HG03066 (cell line): ENCODE results near the gene SLC35B2.
"Not testable (repeated sequence)": the region's sequence is repeated elsewhere in the genome, so short reads cannot be mapped to it uniquely, and the experiment has no call there.

Experiments used
- ATAC-seq: cut with Tn5 transposase; IDR thresholded peaks from one replicate; pipeline ENCODE4 v1.9.1; 2021; ENCODE audit warnings: low read depth; ENCODE audit not compliant: unreplicated experiment

SLC35B2 gene

DNA sequence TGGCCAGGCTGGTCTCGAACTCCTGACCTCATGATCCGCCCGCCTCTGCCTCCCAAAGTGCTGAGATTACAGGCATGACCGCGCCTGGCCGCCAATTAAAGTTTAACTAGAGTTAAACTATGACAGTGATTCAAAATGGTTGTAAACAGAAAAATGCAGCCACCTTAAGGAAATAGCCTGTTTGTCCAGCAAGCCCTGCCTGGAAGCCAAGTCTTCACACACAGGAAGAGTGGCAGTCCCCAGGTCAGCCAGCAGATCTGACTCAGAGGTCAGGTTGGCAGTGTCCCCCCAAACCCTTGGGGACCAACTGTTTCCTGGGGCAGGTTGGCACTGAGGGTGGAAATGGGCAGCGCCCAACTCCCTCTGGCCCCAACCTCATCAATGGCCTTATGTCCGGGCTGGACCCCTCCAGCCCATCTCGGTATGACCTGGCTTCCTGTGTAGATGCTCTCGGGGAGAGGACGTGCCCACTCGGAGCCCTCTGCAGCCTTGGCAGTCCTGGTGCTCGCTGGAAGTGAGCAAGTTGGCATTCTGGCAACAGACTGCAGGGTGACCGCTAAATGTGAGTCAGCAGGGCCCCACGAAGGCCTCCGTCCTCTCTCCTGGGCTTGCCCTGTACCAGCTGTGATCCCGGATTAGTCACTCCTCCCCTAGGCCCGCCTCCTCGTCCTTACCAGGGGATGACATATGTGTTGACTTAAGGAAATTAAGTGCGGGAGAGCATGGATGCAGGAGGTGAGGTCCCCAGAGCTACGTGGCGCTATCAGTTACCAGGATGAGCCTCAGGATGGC is 20.1 kb downstream of the SLC35B2 start:
- ATAC-seq = peak; percentile 58

DNA sequence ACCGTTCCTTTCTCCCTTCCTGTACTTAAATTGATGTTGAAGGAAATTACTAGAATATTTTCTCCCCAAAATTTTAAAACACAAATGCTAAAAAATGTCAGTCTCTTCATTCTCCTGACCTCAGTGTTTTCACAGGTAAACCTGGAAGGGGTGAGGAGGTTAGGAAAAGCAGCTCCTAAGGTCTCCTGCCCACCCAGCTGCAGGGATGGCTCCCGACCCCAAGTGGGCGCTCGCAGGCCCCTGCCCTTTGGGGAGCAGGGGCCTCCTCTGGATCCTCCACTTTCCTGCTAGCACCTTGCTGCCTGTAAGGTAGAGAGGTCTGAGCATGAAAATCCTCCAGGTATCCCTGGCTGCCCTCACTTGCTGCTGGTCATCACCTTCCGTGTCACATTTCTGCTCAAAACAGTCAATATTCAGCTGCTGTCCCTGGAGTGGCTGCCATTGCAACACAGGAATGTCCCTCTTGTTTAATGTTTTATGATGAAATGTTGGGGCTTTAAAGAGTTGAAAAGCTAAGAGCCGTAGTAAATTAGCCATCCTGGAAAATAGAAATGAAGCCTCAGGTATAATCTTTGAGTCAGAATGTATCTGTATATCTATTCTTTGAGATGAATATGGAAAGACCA is 21.3 kb downstream of the SLC35B2 start:
- ATAC-seq = no peak

DNA sequence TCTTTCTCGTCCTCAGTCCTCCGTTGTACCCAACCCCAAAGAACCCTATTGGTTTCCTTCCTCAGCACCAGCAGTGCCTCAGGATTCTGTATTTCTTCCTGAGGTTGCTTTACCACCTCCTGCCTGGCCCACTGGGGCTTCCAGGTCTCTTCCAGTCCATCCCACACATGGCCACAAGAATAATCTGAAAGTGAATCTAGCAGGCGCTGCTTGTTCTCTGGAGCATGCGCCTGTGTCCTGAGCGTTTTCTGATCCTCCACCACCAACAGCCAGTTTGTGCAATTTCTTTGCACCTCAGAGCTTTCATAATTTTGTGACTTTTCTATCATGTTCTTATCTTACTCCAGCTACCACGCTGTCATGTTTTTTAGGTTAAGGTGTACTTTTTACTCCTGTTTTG is 22.1 kb downstream of the SLC35B2 start:
- no peak for ATAC-seq

DNA sequence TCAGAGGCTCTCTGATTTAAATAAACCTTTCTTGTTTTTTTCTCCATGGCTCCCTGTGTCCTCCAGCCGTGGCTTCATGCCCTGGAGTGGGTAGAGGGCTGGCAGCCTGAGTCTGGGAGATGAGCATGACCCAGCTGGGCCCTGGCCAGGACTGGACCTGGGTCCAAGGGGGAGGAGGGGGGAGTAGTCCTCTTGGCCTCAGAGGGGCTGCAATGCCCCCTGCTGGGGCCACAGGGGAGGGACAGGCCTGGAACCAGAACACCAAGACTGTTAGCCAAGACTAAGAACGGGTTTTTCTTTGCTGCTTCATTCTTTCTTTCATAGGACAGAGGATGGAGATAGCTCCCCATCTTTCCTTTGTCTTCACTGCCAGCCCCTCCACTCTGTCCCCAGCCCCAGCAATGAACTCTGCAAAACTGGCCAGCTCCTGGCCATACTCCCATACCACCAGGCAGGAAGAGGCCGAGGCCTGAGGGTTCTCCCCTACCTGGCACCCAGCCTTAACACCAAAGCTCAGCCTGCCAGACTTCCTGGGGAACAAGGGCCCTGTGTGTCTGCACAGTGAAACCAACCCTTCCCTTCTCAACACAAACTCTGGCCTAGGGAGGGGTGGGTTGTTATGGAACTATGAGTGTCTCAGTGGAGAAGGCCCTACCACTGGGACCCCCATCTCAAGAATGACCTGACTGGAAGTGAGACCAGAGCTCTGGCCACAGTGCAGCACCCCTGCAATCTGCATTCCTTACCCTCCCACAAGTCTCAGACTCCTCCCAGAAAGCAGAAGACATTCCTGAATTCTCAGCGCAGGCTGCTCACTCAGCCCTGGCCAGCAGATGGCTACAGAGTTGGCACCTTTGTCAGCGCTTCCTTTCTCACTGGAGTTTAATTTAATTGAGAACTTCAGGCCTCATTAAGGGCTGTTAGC is 23.0 kb downstream of the SLC35B2 start:
- no peak for ATAC-seq

DNA sequence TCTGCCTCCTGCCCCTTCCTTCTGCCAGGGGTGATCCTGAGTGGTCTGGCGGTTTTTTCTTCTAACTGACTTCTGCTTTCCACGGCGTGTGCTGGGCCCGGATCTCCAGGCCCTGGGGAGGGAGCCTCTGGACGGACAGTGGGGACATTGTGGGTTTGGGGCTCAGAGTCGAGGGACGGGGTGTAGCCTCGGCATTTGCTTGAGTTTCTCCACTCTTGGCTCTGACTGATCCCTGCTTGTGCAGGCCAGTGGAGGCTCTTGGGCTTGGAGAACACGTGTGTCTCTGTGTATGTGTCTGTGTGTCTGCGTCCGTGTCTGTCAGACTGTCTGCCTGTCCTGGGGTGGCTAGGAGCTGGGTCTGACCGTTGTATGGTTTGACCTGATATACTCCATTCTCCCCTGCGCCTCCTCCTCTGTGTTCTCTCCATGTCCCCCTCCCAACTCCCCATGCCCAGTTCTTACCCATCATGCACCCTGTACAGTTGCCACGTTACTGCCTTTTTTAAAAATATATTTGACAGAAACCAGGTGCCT is 23.7 kb downstream of the SLC35B2 start:
- ATAC-seq = no peak

DNA sequence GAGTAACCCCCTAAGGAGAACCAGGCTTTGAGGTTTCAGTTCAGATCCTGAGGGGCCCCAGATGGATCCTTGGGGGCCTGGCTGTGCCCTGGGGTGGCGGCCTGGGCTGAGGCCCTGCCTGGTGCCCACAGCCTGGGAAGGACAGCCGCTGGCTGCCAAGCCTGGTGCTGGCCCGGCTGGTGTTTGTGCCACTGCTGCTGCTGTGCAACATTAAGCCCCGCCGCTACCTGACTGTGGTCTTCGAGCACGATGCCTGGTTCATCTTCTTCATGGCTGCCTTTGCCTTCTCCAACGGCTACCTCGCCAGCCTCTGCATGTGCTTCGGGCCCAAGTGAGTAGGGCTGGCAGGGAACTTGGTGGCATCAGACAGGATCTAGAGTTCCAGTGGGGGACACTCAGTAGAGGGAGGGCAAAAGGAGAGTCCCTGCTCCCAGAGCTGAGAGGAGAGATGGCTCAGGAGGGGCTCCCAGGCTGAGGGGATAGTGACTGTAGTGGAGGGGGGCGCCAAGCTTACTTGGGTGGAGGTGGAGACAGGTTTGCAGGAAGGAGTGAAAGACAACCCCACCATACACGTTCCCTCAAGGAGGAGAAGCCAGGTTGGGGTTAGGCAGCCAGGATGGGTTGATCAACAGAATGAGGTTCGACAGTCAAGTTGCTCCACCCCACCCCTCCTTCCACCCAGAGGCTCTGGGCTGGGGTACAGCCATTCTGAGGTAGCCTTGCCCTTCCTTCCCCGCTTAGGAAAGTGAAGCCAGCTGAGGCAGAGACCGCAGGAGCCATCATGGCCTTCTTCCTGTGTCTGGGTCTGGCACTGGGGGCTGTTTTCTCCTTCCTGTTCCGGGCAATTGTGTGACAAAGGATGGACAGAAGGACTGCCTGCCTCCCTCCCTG is 24.4 kb downstream of the SLC35B2 start:
- no peak for ATAC-seq

DNA sequence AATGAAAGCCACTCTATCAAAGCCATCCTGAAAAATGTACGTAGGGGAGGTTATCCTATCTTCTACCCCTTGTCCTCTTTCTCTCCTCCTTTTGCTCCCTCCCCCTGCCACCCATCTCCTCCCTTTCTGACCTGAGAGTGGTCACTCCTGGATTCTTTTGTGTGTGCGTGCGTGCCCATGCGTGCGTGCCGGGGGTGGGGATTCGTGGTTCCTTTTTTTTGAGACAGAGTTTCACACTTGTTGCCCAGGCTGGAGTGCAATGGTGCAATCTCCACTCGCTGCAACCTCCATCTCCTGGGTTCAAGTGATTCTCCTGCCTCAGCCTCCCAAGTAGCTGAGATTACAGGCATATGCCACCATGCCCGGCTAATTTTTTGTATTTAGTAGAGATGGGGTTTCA is 25.9 kb downstream of the SLC35B2 start:
- not testable (repeated sequence) for ATAC-seq

DNA sequence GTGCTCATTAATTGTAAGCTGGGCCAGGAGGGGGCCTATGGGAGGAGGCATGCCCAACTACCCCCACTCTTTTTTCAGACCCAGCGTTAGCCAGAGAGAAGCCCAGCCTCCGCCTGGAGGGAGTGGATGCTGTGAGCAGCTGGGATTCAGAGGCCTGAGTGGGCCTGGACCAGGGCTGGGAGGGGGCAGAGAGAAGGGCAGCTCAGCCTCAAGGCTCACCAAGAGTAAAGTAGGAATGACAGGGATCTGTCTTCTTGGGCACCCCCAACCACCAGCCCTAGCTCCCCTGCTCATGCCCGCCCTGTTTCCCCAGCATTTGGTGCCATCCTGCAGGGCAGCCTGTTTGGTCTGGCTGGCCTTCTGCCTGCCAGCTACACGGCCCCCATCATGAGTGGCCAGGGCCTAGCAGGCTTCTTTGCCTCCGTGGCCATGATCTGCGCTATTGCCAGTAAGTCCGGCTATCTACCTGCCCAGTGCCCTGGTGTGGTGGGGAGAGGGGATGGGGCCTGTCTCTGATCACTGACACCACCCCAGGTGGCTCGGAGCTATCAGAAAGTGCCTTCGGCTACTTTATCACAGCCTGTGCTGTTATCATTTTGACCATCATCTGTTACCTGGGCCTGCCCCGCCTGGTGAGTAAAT is 27.2 kb downstream of the SLC35B2 start:
- ATAC-seq = no peak

DNA sequence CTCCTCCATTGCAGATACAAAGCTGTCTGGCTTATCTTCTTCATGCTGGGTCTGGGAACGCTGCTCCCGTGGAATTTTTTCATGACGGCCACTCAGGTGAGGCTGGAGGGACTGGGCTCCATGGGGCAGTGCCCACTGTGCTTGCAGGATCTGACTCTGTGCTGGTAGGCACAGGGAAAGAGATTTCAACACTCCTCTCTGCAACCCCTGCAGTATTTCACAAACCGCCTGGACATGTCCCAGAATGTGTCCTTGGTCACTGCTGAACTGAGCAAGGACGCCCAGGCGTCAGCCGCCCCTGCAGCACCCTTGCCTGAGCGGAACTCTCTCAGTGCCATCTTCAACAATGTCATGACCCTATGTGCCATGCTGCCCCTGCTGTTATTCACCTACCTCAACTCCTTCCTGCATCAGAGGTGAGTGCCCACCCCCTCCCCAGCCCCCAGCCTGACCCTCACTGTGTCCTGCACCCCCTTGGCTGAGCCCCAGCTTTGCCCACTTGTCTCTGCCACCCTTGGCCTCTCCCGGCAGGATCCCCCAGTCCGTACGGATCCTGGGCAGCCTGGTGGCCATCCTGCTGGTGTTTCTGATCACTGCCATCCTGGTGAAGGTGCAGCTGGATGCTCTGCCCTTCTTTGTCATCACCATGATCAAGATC is 27.8 kb downstream of the SLC35B2 start:
- ATAC-seq = no peak

DNA sequence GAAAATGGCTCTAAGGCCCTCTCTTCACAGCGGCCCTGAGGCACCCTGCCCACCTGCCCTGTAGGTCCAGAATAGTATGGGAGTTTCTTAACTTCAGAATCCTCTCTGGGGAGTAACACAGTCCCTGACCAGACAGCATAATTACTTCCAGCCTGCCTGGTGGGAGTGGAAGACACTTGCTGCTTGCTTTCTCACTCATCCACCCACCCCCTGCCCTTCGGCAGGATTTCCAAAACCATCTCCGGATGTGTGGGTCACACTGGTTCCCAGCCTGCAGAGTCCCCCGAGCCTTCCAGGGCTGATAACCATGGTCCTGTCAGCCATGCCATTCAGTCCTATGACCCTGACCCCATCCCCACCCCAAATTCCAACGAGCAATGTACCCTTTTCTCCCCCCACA is 28.5 kb downstream of the SLC35B2 start:
- ATAC-seq = no peak

DNA sequence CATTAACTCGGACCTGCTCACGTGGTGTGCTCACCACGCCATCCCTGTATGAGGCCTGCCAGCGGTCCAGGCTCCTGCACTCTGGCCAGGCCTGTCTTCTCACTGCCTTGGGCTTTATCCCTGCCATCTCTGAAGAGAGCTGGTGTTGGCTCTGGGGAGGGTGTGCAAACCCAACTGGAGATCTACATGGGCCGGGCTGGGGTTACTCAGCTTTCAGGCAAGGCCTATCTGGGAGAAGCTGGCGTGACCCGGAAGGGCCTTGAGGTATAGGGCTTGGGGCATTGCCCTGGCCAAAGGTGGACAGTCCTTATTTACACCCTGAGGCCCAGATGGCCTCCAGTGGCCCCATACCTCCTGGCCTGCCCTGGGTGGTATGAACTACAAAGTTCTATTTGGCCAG is 28.9 kb downstream of the SLC35B2 start:
- no peak for ATAC-seq

DNA sequence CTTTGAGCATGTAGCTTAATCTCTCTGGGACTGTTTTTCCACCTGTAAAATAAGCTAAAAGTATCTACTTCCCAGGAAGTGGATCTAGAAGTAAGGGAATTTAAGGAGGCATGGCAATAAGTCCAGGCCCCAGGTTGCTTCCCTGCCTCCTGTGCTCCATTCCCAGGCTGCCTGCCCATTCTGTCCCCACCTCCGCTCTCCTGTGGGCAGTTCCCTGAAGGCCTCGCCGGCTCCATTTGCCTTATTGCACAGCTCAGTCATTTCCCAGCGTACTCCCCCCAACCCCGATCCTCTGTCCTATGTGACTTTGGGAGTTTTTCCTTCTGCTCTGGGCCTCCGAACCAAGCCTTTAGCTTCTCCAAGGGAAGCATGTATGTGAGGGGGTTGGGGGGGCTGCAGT is 29.3 kb downstream of the SLC35B2 start:
- ATAC-seq = no peak

DNA sequence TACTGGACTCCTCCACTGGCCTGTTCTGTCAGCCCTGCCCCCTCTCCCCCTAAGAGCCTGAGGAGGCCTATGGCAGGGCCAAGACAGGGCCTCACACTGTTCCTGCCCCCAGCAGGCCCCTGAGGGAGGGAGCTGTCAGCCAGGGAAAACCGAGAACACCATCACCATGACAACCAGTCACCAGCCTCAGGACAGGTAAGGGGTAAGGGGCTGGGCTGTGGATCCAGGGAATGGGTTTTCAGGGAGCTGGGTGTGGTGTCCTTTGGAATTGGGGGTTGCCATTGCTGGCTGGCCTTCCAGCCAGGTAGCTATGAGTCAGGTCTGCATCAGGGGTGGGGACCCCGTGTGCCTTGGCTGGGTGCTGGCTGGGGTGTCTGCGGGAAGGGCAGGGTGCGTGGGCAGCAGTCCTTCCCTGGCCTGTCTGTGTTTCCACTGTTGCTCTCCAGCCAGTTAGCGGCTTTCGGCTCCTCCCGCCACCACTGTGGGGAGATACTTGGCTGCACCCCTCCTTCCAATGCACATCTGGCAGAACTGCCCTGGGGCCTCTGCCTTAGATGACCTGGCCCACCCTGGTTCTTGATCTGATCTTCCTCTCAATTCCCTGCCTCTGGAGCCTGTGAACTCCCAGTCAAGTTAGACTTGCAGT is 30.1 kb downstream of the SLC35B2 start:
- ATAC-seq = no peak

DNA sequence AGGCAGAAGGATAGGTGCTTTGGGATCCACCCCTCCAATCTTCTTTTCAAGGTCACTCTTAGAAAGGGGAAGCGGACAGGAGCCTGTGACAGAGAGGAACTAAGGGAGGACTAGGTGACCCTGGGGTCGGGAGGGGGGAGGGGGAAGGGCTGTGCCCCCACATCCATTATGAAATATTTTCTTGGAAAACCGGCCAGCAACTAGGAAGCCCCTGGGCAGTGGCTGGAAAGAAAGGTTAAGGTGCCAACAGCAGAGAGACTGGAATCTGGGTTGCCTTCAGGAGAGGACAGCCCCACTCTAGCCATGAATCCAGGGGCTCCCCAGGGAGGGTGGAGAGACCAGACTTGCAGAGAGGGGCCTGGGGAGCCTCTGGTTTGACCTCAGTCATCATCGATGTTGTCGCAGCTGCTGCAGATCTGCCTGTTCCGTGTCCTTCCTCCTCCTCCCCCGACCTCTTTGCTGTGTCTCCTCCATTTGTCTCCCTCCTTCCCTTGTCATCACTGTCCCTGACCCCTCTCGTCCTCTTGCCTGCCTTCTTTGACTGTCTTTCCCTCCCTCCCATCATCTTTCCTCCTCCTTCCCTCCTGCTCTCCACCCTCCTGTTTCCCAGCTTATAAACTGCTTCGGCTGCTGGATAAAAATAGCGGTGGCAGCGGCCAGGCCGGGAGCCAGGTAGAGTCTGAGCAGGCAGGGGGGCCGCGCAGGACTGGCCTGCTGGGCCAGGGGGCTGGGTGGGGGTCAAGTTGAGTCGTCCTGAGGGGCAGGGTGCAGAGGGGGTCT is 30.8 kb downstream of the SLC35B2 start:
- no peak for ATAC-seq

DNA sequence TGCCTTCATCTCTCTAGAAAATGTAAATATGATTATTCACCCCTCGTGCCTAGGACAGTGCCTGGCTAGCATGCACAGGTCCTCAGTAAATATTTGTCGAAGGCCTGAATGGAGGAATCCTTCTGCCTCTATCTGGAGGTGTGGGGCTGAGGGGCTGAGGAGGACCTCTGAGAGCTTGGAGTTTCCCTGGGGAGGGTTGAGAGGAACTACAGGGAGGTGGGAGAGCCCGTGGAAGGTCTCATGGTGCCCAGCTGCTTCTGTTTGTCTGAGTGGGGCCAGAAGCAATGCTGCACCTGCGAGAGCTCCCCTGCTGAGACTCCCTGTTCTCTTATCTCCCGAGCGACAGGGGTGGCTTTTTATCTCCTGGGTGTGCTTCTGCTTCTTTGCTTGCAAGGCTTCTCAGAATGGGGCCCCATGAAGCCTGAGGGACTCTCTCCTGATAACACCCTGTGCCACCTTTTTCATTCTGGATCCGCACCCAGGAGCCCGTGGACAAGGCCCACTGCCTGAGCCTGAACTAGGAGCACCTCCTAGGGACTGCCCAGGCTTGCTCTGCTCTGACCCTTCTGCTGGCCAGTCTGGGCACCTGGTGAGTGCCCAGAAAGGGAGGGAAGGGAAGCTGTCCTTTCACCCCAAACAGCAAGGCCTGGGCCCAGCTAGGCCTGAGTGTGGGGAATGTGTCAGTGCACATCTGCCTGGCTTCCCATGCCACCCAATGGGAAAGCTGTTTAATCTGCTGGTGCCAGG is 31.6 kb downstream of the SLC35B2 start:
- ATAC-seq = no peak

DNA sequence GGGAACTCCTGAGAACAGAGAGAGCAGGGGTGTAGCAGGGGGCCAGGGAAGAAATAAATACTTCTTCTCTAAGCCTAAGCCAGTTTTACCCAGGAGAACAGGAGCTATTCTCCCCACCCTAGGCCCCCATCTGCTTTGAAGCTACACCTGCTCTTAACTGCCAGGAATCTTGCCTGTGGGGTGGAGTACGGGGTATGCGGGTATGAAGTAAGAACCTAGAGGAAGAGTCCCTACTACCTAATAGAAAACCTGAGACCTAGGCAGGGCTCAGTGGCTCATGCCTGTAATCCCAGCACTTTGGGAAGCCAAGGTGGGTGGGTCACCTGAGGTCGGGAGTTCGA is 32.4 kb downstream of the SLC35B2 start:
- ATAC-seq = no peak
